ENCODE results near the gene GAN. TPM values are rescaled to one million over a fixed set of nuclear protein-coding genes. Genes with fewer than 3 reads are reported as not detected.

Gene GAN
- total RNA-seq, 1 donor from 2014 or later: 20.9 TPM

GRCh38 chr16:81327447-81328196, 12.9 kb downstream of the GAN start:
- peaks cover 9% of the 10 kb centered on the region for H3K4me1 Mint-ChIP-seq (ENCODE audit: low read depth, unreplicated experiment)
- DNase-seq (ENCODE audit: low read depth): no peak
- no peaks in the 10 kb centered on the region for H3K9me3 ChIP-seq (ENCODE audit: insufficient read depth, low read depth, low read length)
- H3K4me2 ChIP-seq (ENCODE audit: low read length): no peak overlapping the region
- H2AFZ ChIP-seq (ENCODE audit: low read depth, low read length): no peak overlapping the region
- no peak overlapping the region for H3K4me3 ChIP-seq (ENCODE audit: insufficient read depth, low read depth, low read length)
- H3K79me2 ChIP-seq (ENCODE audit: insufficient read depth, low read length): peaks cover 48% of the 10 kb centered on the region
- no peak overlapping the region for H3K27ac ChIP-seq (ENCODE audit: low read depth, low read length)
- H4K20me1 ChIP-seq (ENCODE audit: insufficient read depth, low read length): peaks cover 70% of the 10 kb centered on the region
- no peak overlapping the region for H3K9ac ChIP-seq (ENCODE audit: low read length)
- no peak for FAIRE-seq
- H3K27me3 ChIP-seq (ENCODE audit: insufficient read depth, low read length): no peaks in the 10 kb centered on the region
- H3K27ac Mint-ChIP-seq (ENCODE audit: unreplicated experiment): no peak overlapping the region
- H3K4me3 Mint-ChIP-seq (ENCODE audit: unreplicated experiment): no peak overlapping the region
- H3K36me3 ChIP-seq (ENCODE audit: insufficient read depth, low read length): no peaks in the 10 kb centered on the region
- TF ChIP-seq CTCF (IDR thresholded peaks at IDR 0.05; ENCODE audit: insufficient read depth, low read depth, low read length) (no peak), EZH2 (IDR thresholded peaks at IDR 0.05; ENCODE audit: insufficient read depth, low read length) (no peak)
- H3K27me3 Mint-ChIP-seq (ENCODE audit: low read depth, unreplicated experiment): no peaks in the 10 kb centered on the region
- H3K4me1 ChIP-seq (ENCODE audit: insufficient read depth, low read length): no peaks in the 10 kb centered on the region
- H3K9me3 Mint-ChIP-seq (ENCODE audit: unreplicated experiment): no peaks in the 10 kb centered on the region
- peaks cover 12% of the 10 kb centered on the region for H3K36me3 Mint-ChIP-seq (ENCODE audit: low read depth, unreplicated experiment)

GRCh38 chr16:81329947-81330346, 15.2 kb downstream of the GAN start:
- FAIRE-seq (no peak), DNase-seq (ENCODE audit: low read depth) (no peak)
- H3K4me3 Mint-ChIP-seq (ENCODE audit: unreplicated experiment): no peak overlapping the region
- Histone ChIP-seq H3K36me3 (ENCODE audit: insufficient read depth, low read length) (no peaks in the 10 kb centered on the region), H3K79me2 (ENCODE audit: insufficient read depth, low read length) (peaks cover 28% of the 10 kb centered on the region), H3K4me1 (ENCODE audit: insufficient read depth, low read length) (no peaks in the 10 kb centered on the region), H2AFZ (ENCODE audit: low read depth, low read length) (no peak overlapping the region), H3K4me2 (ENCODE audit: low read length) (no peak overlapping the region), H3K27me3 (ENCODE audit: insufficient read depth, low read length) (no peaks in the 10 kb centered on the region), H3K9ac (ENCODE audit: low read length) (no peak overlapping the region), H3K4me3 (ENCODE audit: insufficient read depth, low read depth, low read length) (no peak overlapping the region), H3K9me3 (ENCODE audit: insufficient read depth, low read depth, low read length) (no peaks in the 10 kb centered on the region), H4K20me1 (ENCODE audit: insufficient read depth, low read length) (peaks cover 74% of the 10 kb centered on the region), H3K27ac (ENCODE audit: low read depth, low read length) (no peak overlapping the region)
- no peak overlapping the region for H3K27ac Mint-ChIP-seq (ENCODE audit: unreplicated experiment)
- peaks cover 9% of the 10 kb centered on the region for H3K36me3 Mint-ChIP-seq (ENCODE audit: low read depth, unreplicated experiment)
- H3K27me3 Mint-ChIP-seq (ENCODE audit: low read depth, unreplicated experiment): no peaks in the 10 kb centered on the region
- H3K9me3 Mint-ChIP-seq (ENCODE audit: unreplicated experiment): no peaks in the 10 kb centered on the region
- H3K4me1 Mint-ChIP-seq (ENCODE audit: low read depth, unreplicated experiment): peaks cover 7% of the 10 kb centered on the region
- TF ChIP-seq CTCF (IDR thresholded peaks at IDR 0.05; ENCODE audit: insufficient read depth, low read depth, low read length): no peak
- TF ChIP-seq EZH2 (IDR thresholded peaks at IDR 0.05; ENCODE audit: insufficient read depth, low read length): no peak

GRCh38 chr16:81333356-81333755, 18.6 kb downstream of the GAN start:
- no peaks in the 10 kb centered on the region for H3K36me3 ChIP-seq (ENCODE audit: insufficient read depth, low read length)
- no peak overlapping the region for H3K4me2 ChIP-seq (ENCODE audit: low read length)
- no peak overlapping the region for H3K4me3 Mint-ChIP-seq (ENCODE audit: unreplicated experiment)
- no peak for DNase-seq (ENCODE audit: low read depth)
- H3K36me3 Mint-ChIP-seq (ENCODE audit: low read depth, unreplicated experiment): peaks cover 11% of the 10 kb centered on the region
- H3K27me3 Mint-ChIP-seq (ENCODE audit: low read depth, unreplicated experiment): no peaks in the 10 kb centered on the region
- H3K27ac Mint-ChIP-seq (ENCODE audit: unreplicated experiment): no peak overlapping the region
- H3K79me2 ChIP-seq (ENCODE audit: insufficient read depth, low read length): peaks cover 20% of the 10 kb centered on the region
- no peaks in the 10 kb centered on the region for H3K9me3 Mint-ChIP-seq (ENCODE audit: unreplicated experiment)
- H2AFZ ChIP-seq (ENCODE audit: low read depth, low read length): no peak overlapping the region
- TF ChIP-seq CTCF (IDR thresholded peaks at IDR 0.05; ENCODE audit: insufficient read depth, low read depth, low read length) (no peak), EZH2 (IDR thresholded peaks at IDR 0.05; ENCODE audit: insufficient read depth, low read length) (no peak)
- no peaks in the 10 kb centered on the region for H3K27me3 ChIP-seq (ENCODE audit: insufficient read depth, low read length)
- H4K20me1 ChIP-seq (ENCODE audit: insufficient read depth, low read length): peaks cover 71% of the 10 kb centered on the region
- no peak overlapping the region for H3K27ac ChIP-seq (ENCODE audit: low read depth, low read length)
- no peak overlapping the region for H3K4me3 ChIP-seq (ENCODE audit: insufficient read depth, low read depth, low read length)
- no peak for FAIRE-seq
- H3K9me3 ChIP-seq (ENCODE audit: insufficient read depth, low read depth, low read length): no peaks in the 10 kb centered on the region
- peaks cover 3% of the 10 kb centered on the region for H3K4me1 ChIP-seq (ENCODE audit: insufficient read depth, low read length)
- peaks cover 7% of the 10 kb centered on the region for H3K4me1 Mint-ChIP-seq (ENCODE audit: low read depth, unreplicated experiment)
- H3K9ac ChIP-seq (ENCODE audit: low read length): no peak overlapping the region

All from astrocyte (in vitro differentiated cells and primary cell).